Measurements from ENCODE around the gene TTLL10.

GRCh38 chr1:1232796-1233566 lies 59.3 kb downstream of the TTLL10 start:
- no peak for TF ChIP-seq ZNF274 (IDR thresholded peaks at IDR 0.05; ENCODE audit: low read depth, low read length)
- no peak for TF ChIP-seq YY1 (IDR thresholded peaks at IDR 0.05; ENCODE audit: insufficient read depth, insufficient read length)
- TF ChIP-seq SUZ12 (IDR thresholded peaks at IDR 0.05; ENCODE audit: extremely low read depth, insufficient read depth, insufficient read length) = no peak

Measured in NT2/D1 (cell line).